Neural crest cell (in vitro differentiated cells): ENCODE measurements around the gene GAD1. TPM values are rescaled to one million over a fixed set of nuclear protein-coding genes. Genes with fewer than 3 reads are reported as not detected.

Source experiments
- DNase-seq: peaks from one replicate; pipeline ENCODE4 v3.0.0; 2021; ENCODE audit warnings: low read depth, mixed read lengths, low spot score
- H3K27ac Mint-ChIP-seq: one replicate; pipeline ENCODE4 v1.8.0; 2021; ENCODE audit warnings: mild to moderate bottlenecking, mixed read lengths; ENCODE audit not compliant: unreplicated experiment
- H3K27me3 Mint-ChIP-seq: 2 replicates; pipeline ENCODE4 v1.8.0; 2021; ENCODE audit warnings: low read depth, mild to moderate bottlenecking, mixed read lengths
- H3K36me3 Mint-ChIP-seq: 2 replicates; pipeline ENCODE4 v1.8.0; 2021; ENCODE audit warnings: low read depth, mild to moderate bottlenecking, mixed read lengths
- H3K4me1 Mint-ChIP-seq: 2 replicates; pipeline ENCODE4 v1.8.0; 2021; ENCODE audit warnings: mixed read lengths
- H3K4me3 Mint-ChIP-seq: one replicate; pipeline ENCODE4 v1.8.0; 2021; ENCODE audit warnings: mild to moderate bottlenecking, mixed read lengths
- H3K9me3 Mint-ChIP-seq: 2 replicates; pipeline ENCODE4 v1.8.0; 2021; ENCODE audit warnings: mixed read lengths
- CTCF ChIP-seq: fragments of 200-600 bp; sonication (generic); conservative IDR thresholded peaks from 2 replicates; pipeline ENCODE4 v1.5.0; 2021; ENCODE audit warnings: antibody characterized with exemption, mild to moderate bottlenecking
- total RNA-seq: library from RNA; stranded (reverse); gene quantifications from 2 replicates; pipeline ENCODE4 v1.2.1, GENCODE V29; 2021

The GAD1 gene
- total RNA-seq, 1 donor from 2014 or later: 0.82 TPM

- H3K4me1 Mint-ChIP-seq: no peaks in the 10 kb centered on the region
- H3K27ac Mint-ChIP-seq: no peak overlapping the region
- TF ChIP-seq CTCF: no peak
- peaks cover under 1% of the 10 kb centered on the region for H3K9me3 Mint-ChIP-seq
- no peaks in the 10 kb centered on the region for H3K36me3 Mint-ChIP-seq
- DNase-seq: no peak
- H3K27me3 Mint-ChIP-seq: no peaks in the 10 kb centered on the region
- H3K4me3 Mint-ChIP-seq: no peak overlapping the region
Observed at GRCh38 chr2:170851635-170852034, 34.9 kb downstream of the GAD1 start.

DNA sequence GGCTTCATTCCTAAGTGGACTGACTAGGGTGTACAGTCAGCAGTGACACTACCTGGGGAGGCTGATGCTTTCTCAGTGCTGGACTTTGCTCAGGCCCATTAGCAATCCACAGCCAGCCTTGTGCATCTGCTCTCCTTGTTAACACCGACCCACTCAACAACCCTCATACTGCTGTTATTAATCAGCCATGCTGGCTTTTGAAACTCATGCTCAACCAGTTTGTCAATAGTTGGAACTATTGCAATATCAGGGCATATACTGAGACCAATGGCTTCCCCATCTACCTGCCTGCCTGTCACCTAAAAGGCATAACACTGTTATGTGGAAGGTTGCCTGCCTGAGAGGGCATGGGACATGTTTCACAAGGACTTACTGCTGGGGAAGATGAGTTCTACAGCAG is 39.4 kb downstream of the GAD1 start:
- H3K27ac Mint-ChIP-seq: no peak overlapping the region

GRCh38 chr2:170862286-170862902 is 45.7 kb downstream of the GAD1 start:
- no peak overlapping the region for H3K4me3 Mint-ChIP-seq
- DNase-seq: no peak
- no peaks in the 10 kb centered on the region for H3K27me3 Mint-ChIP-seq
- H3K9me3 Mint-ChIP-seq: no peaks in the 10 kb centered on the region
- no peaks in the 10 kb centered on the region for H3K36me3 Mint-ChIP-seq
- TF ChIP-seq CTCF: no peak
- no peak overlapping the region for H3K27ac Mint-ChIP-seq
- H3K4me1 Mint-ChIP-seq: no peaks in the 10 kb centered on the region

More for the DNA sequence above, 39.4 kb downstream of the GAD1 start:
- DNase-seq: no peak
- H3K9me3 Mint-ChIP-seq: peaks cover 2% of the 10 kb centered on the region
- no peaks in the 10 kb centered on the region for H3K27me3 Mint-ChIP-seq
- H3K36me3 Mint-ChIP-seq: no peaks in the 10 kb centered on the region
- no peak overlapping the region for H3K4me3 Mint-ChIP-seq
- TF ChIP-seq CTCF: no peak
- H3K4me1 Mint-ChIP-seq: no peaks in the 10 kb centered on the region

GRCh38 chr2:170863087-170863486 is 46.4 kb downstream of the GAD1 start:
- no peaks in the 10 kb centered on the region for H3K36me3 Mint-ChIP-seq
- no peak for TF ChIP-seq CTCF
- DNase-seq: no peak
- H3K27ac Mint-ChIP-seq: no peak overlapping the region
- no peaks in the 10 kb centered on the region for H3K4me1 Mint-ChIP-seq
- no peaks in the 10 kb centered on the region for H3K9me3 Mint-ChIP-seq
- no peak overlapping the region for H3K4me3 Mint-ChIP-seq
- H3K27me3 Mint-ChIP-seq: no peaks in the 10 kb centered on the region

DNA sequence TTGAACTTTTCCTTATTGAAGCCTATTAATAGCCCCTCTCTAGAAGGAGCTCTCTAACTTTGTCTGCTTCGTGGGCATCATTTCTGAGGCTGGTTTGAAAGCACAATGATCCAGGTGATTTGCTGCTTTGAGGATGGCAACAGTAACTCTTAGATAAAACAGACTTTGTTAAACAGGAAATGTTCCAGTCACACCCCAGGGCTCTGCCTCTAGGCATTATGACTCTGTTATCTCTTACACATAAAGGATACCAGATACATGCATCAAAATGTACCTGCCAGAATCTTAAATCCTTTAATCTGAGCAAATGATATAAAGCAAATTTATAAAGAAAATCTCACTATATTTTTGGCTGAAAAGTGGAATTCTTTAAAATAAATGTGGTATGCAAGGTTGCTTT is 52.3 kb downstream of the GAD1 start:
- H3K4me3 Mint-ChIP-seq: no peak overlapping the region
- H3K36me3 Mint-ChIP-seq: no peaks in the 10 kb centered on the region
- DNase-seq: no peak
- H3K27me3 Mint-ChIP-seq: no peaks in the 10 kb centered on the region
- no peak overlapping the region for H3K27ac Mint-ChIP-seq
- peaks cover 2% of the 10 kb centered on the region for H3K9me3 Mint-ChIP-seq
- TF ChIP-seq CTCF: no peak
- H3K4me1 Mint-ChIP-seq: peaks cover 9% of the 10 kb centered on the region
